Measurements from ENCODE around the gene KCND1. TPM values are rescaled to one million over a fixed set of nuclear protein-coding genes. Genes with fewer than 3 reads are reported as not detected.
A peak's percentile ranks its signal among the peaks of the same experiment; 100 is the strongest.

The KCND1 gene
- total and polyA plus RNA-seq, 10 of the 15 experiments (the other 5 are each of a cell fraction or from before 2014, with no cell fraction given), result 0.02 to 1.0 (median 0.39) TPM

GRCh38 chrX:48917139-48918001 lies 54.3 kb downstream of the KCND1 start (continued):
- TF ChIP-seq PBX3 (IDR thresholded peaks at IDR 0.05; ENCODE audit: insufficient replicate concordance, low read depth, low read length) (peak; percentile 37), TARDBP (IDR thresholded peaks at IDR 0.05; ENCODE audit: borderline replicate concordance) (no peak), RELB (IDR thresholded peaks at IDR 0.05; ENCODE audit: low read depth) (0 out of 2 replicates have a peak, but pooled peaks have one; percentile 45), WRNIP1 (IDR thresholded peaks at IDR 0.05; ENCODE audit: borderline replicate concordance, low read depth, low read length) (no peak), HDAC2 (IDR thresholded peaks at IDR 0.05) (no peak), NR2F1 (conservative IDR thresholded peaks at IDR 0.05) (peak; percentile 99), ZNF687 (IDR thresholded peaks at IDR 0.05) (peak; percentile 73; the same call in 1 of the 2 replicates), NFIC (IDR thresholded peaks at IDR 0.05; ENCODE audit: low read depth, low read length) (no peak), EED (IDR thresholded peaks at IDR 0.05; ENCODE audit: low read depth) (no peak), NBN (IDR thresholded peaks at IDR 0.05) (peak; percentile 19; the same call in 1 of the 2 replicates), SP1 (IDR thresholded peaks at IDR 0.05; ENCODE audit: low read depth, low read length) (no peak), CTCF (IDR thresholded peaks at IDR 0.05 in 2 of 3, conservative IDR thresholded peaks at IDR 0.05 in 1 of 3; ENCODE audit: control insufficient read depth in 2 of 3, extremely low read depth in 1 of 3, insufficient read depth in 1 of 3, low read depth in 3 of 3, low read length in 3 of 3) (peak; percentile 86 to 97 (median 91)), ZBTB11 (CRISPR knock-in tag; IDR thresholded peaks at IDR 0.05) (no peak), YY1 (IDR thresholded peaks at IDR 0.05; ENCODE audit: low read depth, low read length) (peak; percentile 73), USF2 (IDR thresholded peaks at IDR 0.05; ENCODE audit: borderline replicate concordance, low read depth, low read length) (no peak)

All from GM12878 (cell line).